Bronchial epithelial cell (primary cell): ENCODE data around the gene NSA2. TPM values are rescaled to one million over a fixed set of nuclear protein-coding genes. Genes with fewer than 3 reads are reported as not detected.
A peak's percentile ranks its signal among the peaks of the same experiment; 100 is the strongest.

Experiments
- DNase-seq: peaks from one replicate; pipeline ENCODE4 v3.0.0-alpha.2; 2010; ENCODE audit warnings: low read depth
- FAIRE-seq: peaks from 2 replicates; lab custom pipeline; 2011; peaks lifted over from hg19 to GRCh38; lab: Jason Lieb, UNC
- H3K27me3 ChIP-seq: 2 replicates; pipeline ENCODE4 v1.5.1; 2011; ENCODE audit warnings: low read length; ENCODE audit not compliant: control insufficient read depth, insufficient read depth
- H3K36me3 ChIP-seq: 2 replicates; pipeline ENCODE4 v1.5.1; 2011; ENCODE audit warnings: low read length; ENCODE audit not compliant: control insufficient read depth, insufficient read depth
- H3K4me3 ChIP-seq: 2 replicates; pipeline ENCODE4 v1.5.1; 2011; ENCODE audit warnings: mild to moderate bottlenecking, low read depth, low read length, control low read depth
- CTCF ChIP-seq: IDR thresholded peaks from 2 replicates; pipeline ENCODE4 v1.5.1; 2011; ENCODE audit warnings: mild to moderate bottlenecking, moderate library complexity, low read length, control low read depth, inconsistent platforms; ENCODE audit not compliant: insufficient read depth, severe bottlenecking
- total RNA-seq: library from RNA; depleted of rRNA; stranded (reverse); fragments of >200 nt; gene quantifications from 2 replicates; pipeline ENCODE4 v1.2.1, GENCODE V29; 2014

NSA2 gene
- total RNA-seq, 1 donor from 2014 or later, result 77.9 TPM

- Histone ChIP-seq H3K36me3 (peaks cover 2% of the 10 kb centered on the region), H3K27me3 (no peaks in the 10 kb centered on the region), H3K4me3 (no peak overlapping the region)
- peak; percentile 93 for FAIRE-seq
- DNase-seq, result no peak
- no peak for TF ChIP-seq CTCF
Observed at GRCh38 chr5:74798977-74799911, 32.2 kb downstream of the NSA2 start.

- H3K27me3 ChIP-seq, result no peaks in the 10 kb centered on the region
- peaks cover 2% of the 10 kb centered on the region for H3K36me3 ChIP-seq
- FAIRE-seq (no peak), DNase-seq (no peak)
- no peak for TF ChIP-seq CTCF
- H3K4me3 ChIP-seq, result no peak overlapping the region
Observed at GRCh38 chr5:74801197-74801596, 34.1 kb downstream of the NSA2 start.

DNA sequence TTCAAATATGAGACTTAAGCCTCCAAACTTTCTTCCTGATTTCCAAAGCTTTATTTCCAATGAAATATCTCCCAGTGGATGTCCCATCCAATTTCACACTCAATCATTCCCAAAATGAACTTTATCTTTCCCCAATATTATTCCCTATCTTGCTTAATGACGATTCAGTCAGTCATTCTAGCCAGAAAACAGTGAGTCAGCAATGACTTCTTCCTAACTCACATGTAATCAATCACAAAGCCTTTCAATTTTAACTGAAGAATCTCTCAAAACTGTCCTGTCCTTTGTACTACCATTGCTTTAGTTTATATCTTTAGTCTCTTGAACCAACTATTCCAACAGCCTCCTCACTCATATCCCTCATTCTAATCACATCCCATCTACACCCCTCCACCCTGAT, 34.9 kb downstream of the NSA2 start:
- Histone ChIP-seq H3K36me3 (peaks cover 2% of the 10 kb centered on the region), H3K27me3 (no peaks in the 10 kb centered on the region), H3K4me3 (no peak overlapping the region)
- DNase-seq, result peak; percentile 64
- no peak for TF ChIP-seq CTCF
- FAIRE-seq, result no peak

GRCh38 chr5:74810915-74811314, 43.9 kb downstream of the NSA2 start:
- no peak for TF ChIP-seq CTCF
- FAIRE-seq (peak; percentile 18), DNase-seq (peak; percentile 95)
- Histone ChIP-seq H3K27me3 (no peaks in the 10 kb centered on the region), H3K36me3 (no peaks in the 10 kb centered on the region), H3K4me3 (no peak overlapping the region)

- DNase-seq (no peak), FAIRE-seq (no peak)
- TF ChIP-seq CTCF, result no peak
- no peak overlapping the region for H3K4me3 ChIP-seq
- H3K27me3 ChIP-seq, result no peaks in the 10 kb centered on the region
- H3K36me3 ChIP-seq, result no peaks in the 10 kb centered on the region
Observed at GRCh38 chr5:74816875-74817274, 49.8 kb downstream of the NSA2 start.
